T-helper 1 cell (primary cell): ENCODE data around the gene RHOB.

ENCODE experiments used
- DNase-seq, 5 donors: peaks; one replicate each; pipeline ENCODE4 v3.0.0-alpha.2; 2012 to 2020

Gene RHOB

DNA sequence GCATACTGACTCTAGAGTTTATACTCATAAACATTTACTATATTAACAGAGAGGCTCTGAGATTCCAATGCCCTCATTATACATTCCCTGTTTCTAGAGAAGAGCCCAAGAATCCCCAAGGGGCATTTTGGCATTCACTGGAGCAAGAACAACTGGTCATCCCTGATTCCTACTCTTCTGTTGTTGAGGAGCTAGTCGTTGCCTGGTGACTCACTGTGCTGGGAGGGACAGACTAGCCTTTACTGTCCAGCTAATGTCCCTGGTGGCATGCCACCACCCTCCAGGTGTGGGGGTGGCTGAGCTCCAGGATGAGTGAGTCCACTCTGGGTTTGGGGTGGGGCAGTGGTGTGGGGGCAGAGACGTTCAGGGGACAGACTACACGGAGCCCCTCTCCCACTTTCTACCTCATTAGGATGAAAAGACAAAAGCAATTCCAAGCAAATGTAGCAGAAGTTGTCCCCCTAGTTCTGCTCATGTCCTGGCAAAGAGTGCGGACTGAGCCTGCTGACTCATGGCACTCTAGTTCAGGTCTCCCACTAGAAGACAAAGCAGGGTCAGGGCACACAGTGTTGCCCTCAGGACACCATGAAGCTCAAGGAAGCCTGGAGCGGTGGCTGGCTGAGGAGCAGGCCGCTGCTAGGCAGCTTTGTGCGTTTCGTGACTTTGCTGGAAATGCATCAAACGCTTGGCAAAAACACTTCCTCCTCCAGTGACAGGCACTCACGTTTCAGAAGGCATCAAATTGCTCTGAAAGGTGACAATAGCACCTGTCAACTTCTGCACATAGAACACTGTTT is 49.4 kb downstream of the RHOB start:
- no peak for DNase-seq

GRCh38 chr2:20496942-20497341 is 50.1 kb downstream of the RHOB start:
- no peak for DNase-seq
